HepG2 (cell line): ENCODE results near the gene DNASE2. TPM values are rescaled to one million over a fixed set of nuclear protein-coding genes. Genes with fewer than 3 reads are reported as not detected.

Source experiments
- CREM ChIP-seq, 2 experiments: sonication (generic) in 1 of 2; formaldehyde crosslinking in 1 of 2; IDR thresholded peaks; 2 replicates each; pipeline versions ENCODE4 v1.4.0 to v1.6.1; 2016 to 2020; ENCODE audit warnings: antibody characterized with exemption in 1 of 2, mild to moderate bottlenecking in 1 of 2, missing genetic modification reagents in 1 of 2
- FOXO1 ChIP-seq: sonication (generic); formaldehyde crosslinking; IDR thresholded peaks from 2 replicates; pipeline ENCODE4 v1.4.0; 2020; ENCODE audit warnings: missing genetic modification reagents
- HOXA5 ChIP-seq: sonication (generic); formaldehyde crosslinking; IDR thresholded peaks from 2 replicates; pipeline ENCODE4 v1.4.0; 2020; ENCODE audit warnings: missing genetic modification reagents
- HOXA9 ChIP-seq: sonication (generic); formaldehyde crosslinking; IDR thresholded peaks from 2 replicates; pipeline ENCODE4 v1.8.1; 2022; ENCODE audit warnings: missing genetic modification reagents, mild to moderate bottlenecking, moderate library complexity, borderline replicate concordance
- JUNB ChIP-seq: sonication (generic); formaldehyde crosslinking; IDR thresholded peaks from 2 replicates; pipeline ENCODE4 v1.8.0; 2022; ENCODE audit warnings: missing genetic modification reagents, mild to moderate bottlenecking, borderline replicate concordance
- KDM5A ChIP-seq: fragments of 200-600 bp; sonication (generic); IDR thresholded peaks from 2 replicates; pipeline ENCODE4 v1.7.0; 2018; ENCODE audit warnings: antibody characterized with exemption, mild to moderate bottlenecking, low read length, borderline replicate concordance
- KMT2B ChIP-seq: IDR thresholded peaks from 2 replicates; pipeline ENCODE4 v1.6.1; 2016; ENCODE audit warnings: missing genetic modification reagents, missing compliant biosample characterization
- MAFF ChIP-seq: IDR thresholded peaks from 2 replicates; pipeline ENCODE4 v1.6.1; 2011; ENCODE audit warnings: low read depth, low read length, improper control_type of control experiment
- MYC ChIP-seq: sonication (generic); formaldehyde crosslinking; IDR thresholded peaks from 2 replicates; pipeline ENCODE4 v1.9.0; 2021; ENCODE audit warnings: missing genetic modification reagents, borderline replicate concordance
- NFKBIZ ChIP-seq: IDR thresholded peaks from 2 replicates; pipeline ENCODE4 v1.6.1; 2018; ENCODE audit warnings: missing genetic modification reagents, missing compliant biosample characterization
- POLR2AphosphoS2 ChIP-seq: IDR thresholded peaks from 2 replicates; pipeline ENCODE4 v1.6.1; 2011; ENCODE audit warnings: low read depth, low read length, improper control_type of control experiment
- RELA ChIP-seq: sonication (generic); formaldehyde crosslinking; IDR thresholded peaks from 2 replicates; pipeline ENCODE4 v1.4.0; 2020; ENCODE audit warnings: missing genetic modification reagents
- SMAD3 ChIP-seq: sonication (generic); formaldehyde crosslinking; IDR thresholded peaks from 2 replicates; pipeline ENCODE4 v1.4.0; 2020; ENCODE audit warnings: missing genetic modification reagents
- ZBTB40 ChIP-seq, 2 experiments: fragments of 450-650 bp in 1 of 2; sonication (generic) in 1 of 2; formaldehyde crosslinking in 1 of 2; IDR thresholded peaks; 2 replicates each; pipeline versions ENCODE4 v1.6.1 to v1.8.0; 2016 to 2022; ENCODE audit warnings: antibody characterized with exemption in 1 of 2, mild to moderate bottlenecking in 1 of 2, missing genetic modification reagents in 1 of 2
- ZNF205 ChIP-seq: IDR thresholded peaks from 2 replicates; pipeline ENCODE4 v1.6.1; 2018; ENCODE audit warnings: missing biosample characterization, missing genetic modification reagents
- ZNF335 ChIP-seq: sonication (generic); formaldehyde crosslinking; IDR thresholded peaks from 2 replicates; pipeline ENCODE4 v1.4.0; 2020; ENCODE audit warnings: missing genetic modification reagents
- polyA plus RNA-seq, 8 experiments: library from polyadenylated mRNA; depleted of rRNA in 3 of 8; stranded (reverse) in 7 of 8; unstranded in 1 of 8; fragments of >200 nt; fragmentation: Illumina TruSeq in 4 of 8; extraction: Trizol in 4 of 8; gene quantifications; 2 replicates each; pipeline versions ENCODE4 v1.2.1 to v1.2.3, GENCODE V29; 2011 to 2016; ENCODE audit warnings: low read depth in 4 of 8, missing spikeins in 1 of 8, mixed read lengths in 1 of 8; ENCODE audit not compliant: insufficient read depth in 1 of 8
- total RNA-seq, 5 experiments: library from RNA; depleted of rRNA; stranded (reverse); fragments of >200 nt; fragmentation: Illumina TruSeq; extraction: Trizol; gene quantifications; 2 replicates each; pipeline ENCODE4 v1.2.3, GENCODE V29; 2016; ENCODE audit warnings: low read depth in 1 of 5

The DNASE2 gene
- total and polyA plus RNA-seq, 2 of the 13 experiments (the other 11 are each of a cell fraction or from before 2014, with no cell fraction given), result 7.5 to 16.2 TPM

- TF ChIP-seq ZBTB40 (IDR thresholded peaks at IDR 0.05), result no peak
- TF ChIP-seq ZBTB40 (CRISPR knock-in tag; IDR thresholded peaks at IDR 0.05), result peak; percentile 13; the same call in 1 of the 2 replicates
- TF ChIP-seq CREM (IDR thresholded peaks at IDR 0.05), result no peak
- TF ChIP-seq CREM (CRISPR knock-in tag; IDR thresholded peaks at IDR 0.05), result no peak
- peak; percentile 73 for TF ChIP-seq MYC (CRISPR knock-in tag)
- no peak for TF ChIP-seq HOXA5
- TF ChIP-seq POLR2AphosphoS2, result no peak
- TF ChIP-seq ZNF335, result peak; percentile 77
- no peak for TF ChIP-seq HOXA9 (CRISPR knock-in tag)
- TF ChIP-seq FOXO1 (CRISPR knock-in tag), result no peak; the same call in 1 of the 2 replicates
- TF ChIP-seq KDM5A, result no peak
- TF ChIP-seq KMT2B (CRISPR knock-in tag), result no peak
- 0 out of 2 replicates have a peak, but pooled peaks have one; percentile 39 for TF ChIP-seq ZNF205 (CRISPR knock-in tag)
- TF ChIP-seq JUNB (CRISPR knock-in tag), result no peak
- no peak for TF ChIP-seq SMAD3 (CRISPR knock-in tag)
- no peak for TF ChIP-seq NFKBIZ (CRISPR knock-in tag)
- no peak for TF ChIP-seq RELA (CRISPR knock-in tag)
- no peak for TF ChIP-seq MAFF
Measured at GRCh38 chr19:12864721-12865715, 16.2 kb downstream of the DNASE2 start (continued).
